ENCODE data around the gene SLC9A3. TPM values are rescaled to one million over a fixed set of nuclear protein-coding genes. Genes with fewer than 3 reads are reported as not detected.

SLC9A3 gene
- total RNA-seq, 1 donor from 2014 or later: 1.2 TPM

DNA sequence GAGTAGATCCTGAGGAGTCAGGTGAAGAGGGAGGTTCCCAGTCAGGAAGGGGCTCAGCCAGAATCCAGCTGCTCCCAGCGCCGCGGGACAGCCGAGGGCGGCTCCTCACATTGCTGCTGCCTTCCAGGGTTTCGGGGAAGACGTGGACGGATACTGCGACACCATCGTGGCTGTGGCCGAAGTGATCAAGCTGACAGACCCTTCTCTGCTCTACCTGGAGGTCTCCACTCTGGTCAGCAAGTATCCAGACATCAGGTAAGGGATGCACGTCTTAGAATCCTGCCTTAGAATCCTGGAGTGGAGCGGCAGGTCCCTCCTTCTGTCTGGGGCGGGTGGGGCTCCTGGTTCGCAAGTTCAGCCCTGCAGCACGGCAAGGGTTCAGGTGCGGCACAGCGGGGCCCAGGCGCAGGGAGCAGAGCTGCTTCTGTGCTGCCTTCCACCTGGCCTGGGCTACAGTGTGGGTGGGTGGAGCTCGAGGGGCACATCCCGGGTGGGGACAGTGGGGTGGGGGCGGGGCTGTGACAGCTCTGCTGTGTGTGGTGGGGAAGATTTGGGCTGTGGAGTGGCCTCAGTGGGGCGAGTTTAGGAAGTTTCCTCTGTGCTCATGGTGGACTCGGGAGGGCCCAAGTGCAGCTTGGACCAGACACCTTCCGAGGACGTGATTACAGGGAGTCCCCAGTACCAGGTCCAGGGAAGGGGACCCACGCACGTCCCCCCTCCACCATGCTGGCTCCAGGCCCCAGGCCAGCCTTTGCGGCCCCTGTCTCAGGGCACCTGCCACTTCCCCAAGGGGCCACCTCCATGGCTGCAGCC lies 58.5 kb downstream of the SLC9A3 start:
- Mint-ChIP-seq H3K9me3 (ENCODE audit: unreplicated experiment) (no peaks in the 10 kb centered on the region), H3K27me3 (ENCODE audit: unreplicated experiment) (no peaks in the 10 kb centered on the region), H3K4me1 (ENCODE audit: unreplicated experiment) (peaks cover 5% of the 10 kb centered on the region), H3K27ac (ENCODE audit: unreplicated experiment) (no peak overlapping the region), H3K4me3 (ENCODE audit: unreplicated experiment) (no peak overlapping the region), H3K36me3 (ENCODE audit: unreplicated experiment) (peaks cover 28% of the 10 kb centered on the region)
- DNase-seq (ENCODE audit: extremely low spot score, unreplicated experiment): no peak
- TF ChIP-seq, protein P1, sequence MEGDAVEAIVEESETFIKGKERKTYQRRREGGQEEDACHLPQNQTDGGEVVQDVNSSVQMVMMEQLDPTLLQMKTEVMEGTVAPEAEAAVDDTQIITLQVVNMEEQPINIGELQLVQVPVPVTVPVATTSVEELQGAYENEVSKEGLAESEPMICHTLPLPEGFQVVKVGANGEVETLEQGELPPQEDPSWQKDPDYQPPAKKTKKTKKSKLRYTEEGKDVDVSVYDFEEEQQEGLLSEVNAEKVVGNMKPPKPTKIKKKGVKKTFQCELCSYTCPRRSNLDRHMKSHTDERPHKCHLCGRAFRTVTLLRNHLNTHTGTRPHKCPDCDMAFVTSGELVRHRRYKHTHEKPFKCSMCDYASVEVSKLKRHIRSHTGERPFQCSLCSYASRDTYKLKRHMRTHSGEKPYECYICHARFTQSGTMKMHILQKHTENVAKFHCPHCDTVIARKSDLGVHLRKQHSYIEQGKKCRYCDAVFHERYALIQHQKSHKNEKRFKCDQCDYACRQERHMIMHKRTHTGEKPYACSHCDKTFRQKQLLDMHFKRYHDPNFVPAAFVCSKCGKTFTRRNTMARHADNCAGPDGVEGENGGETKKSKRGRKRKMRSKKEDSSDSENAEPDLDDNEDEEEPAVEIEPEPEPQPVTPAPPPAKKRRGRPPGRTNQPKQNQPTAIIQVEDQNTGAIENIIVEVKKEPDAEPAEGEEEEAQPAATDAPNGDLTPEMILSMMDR (IDR thresholded peaks at IDR 0.05): no peak

DNA sequence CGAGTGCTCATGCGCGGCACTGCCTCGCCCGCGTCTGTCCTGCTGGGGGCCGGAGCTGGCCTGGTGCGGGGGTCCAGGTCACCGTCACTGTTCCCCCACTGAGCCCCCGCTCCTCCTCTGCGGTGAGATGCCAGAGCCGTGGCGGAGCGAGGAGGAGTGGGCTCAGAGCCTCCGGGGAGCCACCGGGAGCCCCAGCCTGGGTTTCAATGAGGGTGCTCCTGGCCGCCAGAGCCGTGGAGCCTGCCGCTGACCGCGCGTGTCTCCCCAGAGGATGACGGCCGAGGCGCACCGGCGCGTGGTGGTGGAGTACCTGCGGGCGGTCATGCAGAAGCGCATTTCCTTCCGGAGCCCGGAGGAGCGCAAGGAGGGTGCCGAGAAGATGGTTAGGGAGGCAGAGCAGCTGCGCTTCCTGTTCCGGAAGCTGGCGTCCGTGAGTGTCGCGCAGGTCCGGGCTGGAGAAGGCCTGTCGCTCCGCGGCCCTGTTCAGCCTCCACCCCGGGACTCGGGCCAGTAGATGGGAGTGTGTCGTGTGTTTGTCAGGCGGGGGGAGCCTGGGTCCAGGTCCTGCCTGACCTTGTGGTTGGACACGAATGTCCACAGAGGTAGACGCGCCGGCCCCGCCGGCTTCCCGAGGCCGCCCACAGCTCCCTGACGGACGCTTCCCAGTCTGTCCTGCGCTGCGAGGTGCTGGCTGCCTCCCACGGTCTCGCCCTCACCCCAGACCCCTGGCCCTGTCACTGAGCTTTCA lies 59.2 kb downstream of the SLC9A3 start:
- peaks cover 34% of the 10 kb centered on the region for H3K36me3 Mint-ChIP-seq (ENCODE audit: unreplicated experiment)
- no peaks in the 10 kb centered on the region for H3K27me3 Mint-ChIP-seq (ENCODE audit: unreplicated experiment)
- H3K27ac Mint-ChIP-seq (ENCODE audit: unreplicated experiment): no peak overlapping the region
- no peaks in the 10 kb centered on the region for H3K9me3 Mint-ChIP-seq (ENCODE audit: unreplicated experiment)
- TF ChIP-seq, protein P1 (IDR thresholded peaks at IDR 0.05): no peak
- H3K4me1 Mint-ChIP-seq (ENCODE audit: unreplicated experiment): no peaks in the 10 kb centered on the region
- H3K4me3 Mint-ChIP-seq (ENCODE audit: unreplicated experiment): no peak overlapping the region
- DNase-seq (ENCODE audit: extremely low spot score, unreplicated experiment): no peak

DNA sequence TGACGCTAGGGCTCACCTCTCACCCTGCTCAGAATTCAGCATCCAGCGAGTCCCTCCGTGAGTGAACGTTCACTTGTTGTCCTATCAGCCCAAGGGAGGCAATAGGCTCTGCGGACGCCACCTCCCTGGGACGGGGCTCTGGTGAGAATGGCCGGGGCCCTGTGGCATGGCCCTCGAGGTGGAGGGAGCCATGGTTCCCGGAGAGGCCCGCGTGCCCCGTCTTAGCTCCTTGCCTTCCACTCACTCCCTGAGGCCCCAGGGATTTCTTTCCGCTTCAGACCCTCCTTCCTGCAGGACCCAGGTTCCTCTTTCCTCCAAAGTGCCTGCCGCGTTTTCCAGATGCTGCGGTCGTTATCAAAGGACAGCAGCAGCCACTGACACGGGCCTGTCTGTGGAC lies 59.8 kb downstream of the SLC9A3 start:
- peaks cover 38% of the 10 kb centered on the region for H3K36me3 Mint-ChIP-seq (ENCODE audit: unreplicated experiment)
- H3K4me3 Mint-ChIP-seq (ENCODE audit: unreplicated experiment): no peak overlapping the region
- TF ChIP-seq, protein P1 (IDR thresholded peaks at IDR 0.05): no peak
- no peaks in the 10 kb centered on the region for H3K4me1 Mint-ChIP-seq (ENCODE audit: unreplicated experiment)
- H3K27me3 Mint-ChIP-seq (ENCODE audit: unreplicated experiment): no peaks in the 10 kb centered on the region
- DNase-seq (ENCODE audit: extremely low spot score, unreplicated experiment): no peak
- no peak overlapping the region for H3K27ac Mint-ChIP-seq (ENCODE audit: unreplicated experiment)
- H3K9me3 Mint-ChIP-seq (ENCODE audit: unreplicated experiment): no peaks in the 10 kb centered on the region

DNA sequence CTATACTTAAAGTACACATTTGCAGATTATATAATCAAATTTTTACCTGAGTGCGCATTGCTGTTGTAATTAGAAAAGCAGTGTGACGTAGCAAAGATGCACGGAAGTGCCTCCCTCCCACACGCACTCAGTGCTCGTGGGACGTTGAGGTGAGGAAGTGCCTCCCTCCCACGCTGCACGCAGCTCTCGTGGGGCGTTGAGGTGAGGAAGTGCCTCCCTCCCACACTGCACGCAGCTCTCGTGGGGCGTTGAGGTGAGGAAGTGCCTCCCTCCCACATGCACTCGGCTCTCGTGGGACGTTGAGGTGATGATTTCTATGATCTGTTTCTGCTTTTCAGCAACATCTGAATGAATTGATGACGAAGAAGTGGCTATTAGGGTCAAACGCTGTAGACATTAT lies 60.3 kb downstream of the SLC9A3 start:
- peaks cover 43% of the 10 kb centered on the region for H3K36me3 Mint-ChIP-seq (ENCODE audit: unreplicated experiment)
- TF ChIP-seq, protein P1 (IDR thresholded peaks at IDR 0.05): no peak
- H3K9me3 Mint-ChIP-seq (ENCODE audit: unreplicated experiment): no peaks in the 10 kb centered on the region
- H3K27me3 Mint-ChIP-seq (ENCODE audit: unreplicated experiment): no peaks in the 10 kb centered on the region
- H3K27ac Mint-ChIP-seq (ENCODE audit: unreplicated experiment): no peak overlapping the region
- peaks cover 2% of the 10 kb centered on the region for H3K4me1 Mint-ChIP-seq (ENCODE audit: unreplicated experiment)
- DNase-seq (ENCODE audit: extremely low spot score, unreplicated experiment): no peak
- no peak overlapping the region for H3K4me3 Mint-ChIP-seq (ENCODE audit: unreplicated experiment)

DNA sequence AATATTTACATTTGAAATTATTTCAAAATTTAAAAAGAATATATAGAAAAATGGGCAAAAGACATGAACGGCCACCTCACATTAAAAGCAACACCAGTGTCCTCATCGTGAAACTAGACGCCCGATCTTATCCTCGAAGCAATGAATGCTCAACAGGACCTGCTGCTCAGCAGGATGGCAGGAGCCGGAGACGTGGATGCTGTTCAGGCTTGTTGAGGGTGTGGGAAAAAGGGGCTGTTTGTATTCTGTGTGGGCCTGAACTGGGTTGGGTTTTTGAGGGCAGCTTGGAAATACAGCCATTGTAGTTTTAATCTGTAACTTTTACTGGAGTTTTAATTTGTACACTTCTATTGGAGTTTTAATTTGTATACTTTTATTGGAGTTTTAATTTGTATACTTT lies 60.9 kb downstream of the SLC9A3 start:
- Mint-ChIP-seq H3K4me3 (ENCODE audit: unreplicated experiment) (no peak overlapping the region), H3K9me3 (ENCODE audit: unreplicated experiment) (no peaks in the 10 kb centered on the region), H3K27ac (ENCODE audit: unreplicated experiment) (no peak overlapping the region), H3K27me3 (ENCODE audit: unreplicated experiment) (no peaks in the 10 kb centered on the region), H3K4me1 (ENCODE audit: unreplicated experiment) (peaks cover 8% of the 10 kb centered on the region), H3K36me3 (ENCODE audit: unreplicated experiment) (peaks cover 49% of the 10 kb centered on the region)
- DNase-seq (ENCODE audit: extremely low spot score, unreplicated experiment): no peak
- TF ChIP-seq, protein P1 (IDR thresholded peaks at IDR 0.05): no peak
